H1 (cell line): ENCODE data around the gene GLIPR1. TPM values are rescaled to one million over a fixed set of nuclear protein-coding genes. Genes with fewer than 3 reads are reported as not detected.
A peak's percentile ranks its signal among the peaks of the same experiment; 100 is the strongest.

Experiments used
- CTCF ChIA-PET: fragments of 300-600 bp; sonication (Branson Sonifier 250); formaldehyde crosslinking; loops from one replicate; lab custom pipeline; 2021; ENCODE audit not compliant: partially characterized antibody; lab: Charles Lee
- POLR2A ChIA-PET: fragments of 300-600 bp; sonication (Branson Sonifier 250); formaldehyde crosslinking; loops from one replicate; lab custom pipeline; 2021; ENCODE audit warnings: inconsistent platforms; ENCODE audit not compliant: partially characterized antibody; lab: Charles Lee
- DNase-seq, 2 experiments: peaks; one replicate each; pipeline versions ENCODE4 v3.0.0 to v3.0.0-alpha.2; 2010 to 2022; ENCODE audit warnings: low spot score in 2 of 2, low read depth in 1 of 2, mixed read lengths in 1 of 2
- FAIRE-seq: peaks from 2 replicates; lab custom pipeline; 2011; peaks lifted over from hg19 to GRCh38; lab: Jason Lieb, UNC
- H2AFZ ChIP-seq: 2 replicates; pipeline ENCODE4 v1.8.1; 2012; ENCODE audit warnings: low read length, inconsistent platforms
- H2AK5ac ChIP-seq: 2 replicates; pipeline ENCODE4 v1.6.1; 2013; ENCODE audit warnings: low read depth, low read length
- H2BK120ac ChIP-seq: replicated peaks from 2 replicates; pipeline ENCODE3; 2013; ENCODE audit warnings: low read depth, low read length, inconsistent platforms
- H2BK12ac ChIP-seq: 2 replicates; pipeline ENCODE4 v1.6.1; 2013; ENCODE audit warnings: low read depth, low read length
- H2BK15ac ChIP-seq: 2 replicates; pipeline ENCODE4 v1.6.1; 2013; ENCODE audit warnings: low read length
- H2BK20ac ChIP-seq: 2 replicates; pipeline ENCODE4 v1.6.1; 2013; ENCODE audit warnings: low read length
- H2BK5ac ChIP-seq: 2 replicates; pipeline ENCODE4 v1.6.1; 2013; ENCODE audit warnings: low read depth, low read length
- H3K14ac ChIP-seq: 2 replicates; pipeline ENCODE4 v1.6.1; 2013; ENCODE audit warnings: inconsistent platforms; ENCODE audit not compliant: insufficient read length
- H3K18ac ChIP-seq: 2 replicates; pipeline ENCODE4 v1.6.1; 2013; ENCODE audit warnings: low read length; ENCODE audit errors: extremely low read depth
- H3K23ac ChIP-seq: 2 replicates; pipeline ENCODE4 v1.6.1; 2013; ENCODE audit warnings: inconsistent platforms; ENCODE audit not compliant: insufficient read length
- H3K23me2 ChIP-seq: 2 replicates; pipeline ENCODE4 v1.6.1; 2013; ENCODE audit warnings: low read depth, low read length
- H3K27ac ChIP-seq: 2 replicates; pipeline ENCODE4 v1.6.1; 2011; ENCODE audit warnings: low read depth, low read length, inconsistent platforms
- H3K27me3 ChIP-seq, 4 experiments: replicated peaks in 1 of 4; 1 replicate in 1 of 4; 2 replicates in 3 of 4; pipeline versions ENCODE4 v1.6.1 to v1.8.1; 2011 to 2013; ENCODE audit warnings: low read length in 3 of 4, mild to moderate bottlenecking in 3 of 4, inconsistent platforms in 2 of 4, mixed read lengths in 2 of 4, moderate library complexity in 1 of 4; ENCODE audit not compliant: control insufficient read depth in 3 of 4, insufficient read depth in 3 of 4; ENCODE audit errors: extremely low read depth in 1 of 4
- H3K36me3 ChIP-seq, 4 experiments: 2 replicates each; pipeline versions ENCODE4 v1.6.1 to v1.8.1; 2011 to 2013; ENCODE audit warnings: mild to moderate bottlenecking in 4 of 4, low read length in 3 of 4, moderate library complexity in 2 of 4, control low read depth in 1 of 4, inconsistent platforms in 1 of 4; ENCODE audit not compliant: insufficient read depth in 4 of 4, control insufficient read depth in 2 of 4
- H3K4ac ChIP-seq: replicated peaks from 2 replicates; pipeline ENCODE3; 2013; ENCODE audit warnings: low read length, low read depth, mixed read lengths, inconsistent platforms; ENCODE audit not compliant: insufficient read length
- H3K4me1 ChIP-seq, 4 experiments: replicated peaks in 1 of 4; 1 replicate in 1 of 4; 2 replicates in 3 of 4; pipeline versions ENCODE4 v1.6.1 to v1.8.1; 2011 to 2013; ENCODE audit warnings: low read length in 3 of 4, inconsistent platforms in 2 of 4, mixed read lengths in 1 of 4; ENCODE audit not compliant: insufficient read depth in 4 of 4, control insufficient read depth in 3 of 4
- H3K4me2 ChIP-seq, 2 experiments: 2 replicates each; pipeline versions ENCODE4 v1.6.1 to v1.8.1; 2011 to 2013; ENCODE audit warnings: low read depth in 2 of 2, low read length in 2 of 2, control low read depth in 1 of 2, inconsistent platforms in 1 of 2, mild to moderate bottlenecking in 1 of 2; ENCODE audit not compliant: insufficient read depth in 1 of 2
- H3K4me3 ChIP-seq, 4 experiments: fragments of 200-600, 300-600 bp in 1 of 4; sonication (generic), shearing (Covaris generic), sonication (Bioruptor Twin) in 1 of 4; 2 replicates each; pipeline versions ENCODE4 v1.5.1 to v1.8.1; 2011 to 2016; ENCODE audit warnings: low read length in 4 of 4, low read depth in 3 of 4, control low read depth in 2 of 4, inconsistent platforms in 2 of 4, mild to moderate bottlenecking in 2 of 4, mixed read lengths in 1 of 4, moderate library complexity in 1 of 4; ENCODE audit not compliant: insufficient read depth in 2 of 4; ENCODE audit errors: extremely low read depth in 1 of 4
- H3K56ac ChIP-seq: replicated peaks from 2 replicates; pipeline ENCODE3; 2013; ENCODE audit warnings: low read depth, mild to moderate bottlenecking, mixed read lengths, low read length, inconsistent platforms; ENCODE audit not compliant: insufficient read length
- H3K79me1 ChIP-seq: 2 replicates; pipeline ENCODE4 v1.6.1; 2013; ENCODE audit warnings: low read depth, low read length, control low read depth
- H3K79me2 ChIP-seq, 2 experiments: 2 replicates each; pipeline versions ENCODE4 v1.6.1 to v1.8.1; 2012 to 2013; ENCODE audit warnings: low read length in 2 of 2, mild to moderate bottlenecking in 2 of 2, inconsistent platforms in 1 of 2; ENCODE audit not compliant: insufficient read depth in 2 of 2, control insufficient read depth in 1 of 2
- H3K9ac ChIP-seq, 4 experiments: replicated peaks in 1 of 4; 1 replicate in 1 of 4; 2 replicates in 3 of 4; pipeline versions ENCODE4 v1.6.1 to v1.8.1; 2011 to 2013; ENCODE audit warnings: low read depth in 3 of 4, low read length in 3 of 4, control low read depth in 2 of 4, mild to moderate bottlenecking in 2 of 4, moderate library complexity in 2 of 4, inconsistent platforms in 1 of 4; ENCODE audit errors: extremely low read depth in 1 of 4
- H3K9me3 ChIP-seq, 2 experiments: 2 replicates each; pipeline versions ENCODE4 v1.6.1 to v1.8.1; 2012 to 2013; ENCODE audit warnings: mild to moderate bottlenecking in 2 of 2, moderate library complexity in 2 of 2, control low read depth in 1 of 2, inconsistent platforms in 1 of 2, low read depth in 1 of 2, low read length in 1 of 2, mixed read lengths in 1 of 2; ENCODE audit not compliant: insufficient read depth in 2 of 2
- H4K20me1 ChIP-seq, 2 experiments: replicated peaks in 1 of 2; 2 replicates each; pipeline versions ENCODE3 to v1.8.1; 2011 to 2013; ENCODE audit warnings: inconsistent platforms in 2 of 2, low read length in 2 of 2, mild to moderate bottlenecking in 1 of 2; ENCODE audit not compliant: insufficient read depth in 2 of 2, control insufficient read depth in 1 of 2
- H4K5ac ChIP-seq: 2 replicates; pipeline ENCODE4 v1.6.1; 2013; ENCODE audit warnings: low read length, low read depth, mixed read lengths, inconsistent platforms; ENCODE audit not compliant: insufficient read length
- H4K8ac ChIP-seq: 2 replicates; pipeline ENCODE4 v1.8.0; 2013; ENCODE audit warnings: mild to moderate bottlenecking, moderate library complexity, low read length, inconsistent platforms; ENCODE audit not compliant: insufficient read depth; ENCODE audit errors: extremely low read depth
- H4K91ac ChIP-seq: replicated peaks from 2 replicates; pipeline ENCODE3; 2013; ENCODE audit warnings: low read length, mixed read lengths, inconsistent platforms; ENCODE audit not compliant: insufficient read length
- MAFK ChIP-seq: IDR thresholded peaks from 2 replicates; pipeline ENCODE4 v1.6.1; 2012; ENCODE audit warnings: low read depth, mild to moderate bottlenecking, improper control_type of control experiment, low read length
- NANOG ChIP-seq: IDR thresholded peaks from 2 replicates; pipeline ENCODE4 v1.6.1; 2011; ENCODE audit warnings: low read length, low read depth, mild to moderate bottlenecking, inconsistent platforms; ENCODE audit not compliant: insufficient read depth, poor library complexity, severe bottlenecking
- SIN3A ChIP-seq, 2 experiments: IDR thresholded peaks in 1 of 2; conservative IDR thresholded peaks in 1 of 2; 2 replicates each; pipeline ENCODE4 v1.6.1; 2011 to 2012; ENCODE audit warnings: low read length in 2 of 2, improper control_type of control experiment in 1 of 2, low read depth in 1 of 2, mild to moderate bottlenecking in 1 of 2
- whole genome bisulfite sequencing, 2 experiments: shearing (Covaris generic) in 1 of 2; methylation state at CpG; one replicate each; pipeline versions ENCODE4 v1.1.6 to v1.1.7; 2013 to 2015; ENCODE audit warnings: low lambda C conversion rate in 2 of 2, mixed read lengths in 2 of 2, inconsistent platforms in 1 of 2, low coverage in 1 of 2, missing lambda C conversion rate in 1 of 2; ENCODE audit not compliant: insufficient replicate concordance in 2 of 2, insufficient coverage in 1 of 2, insufficient read length in 1 of 2; ENCODE audit errors: extremely low coverage in 1 of 2, missing lambda C conversion rate in 1 of 2; 5-methylcytosine and 5-hydroxymethylcytosine counted together
- polyA plus RNA-seq, 7 experiments: library from polyadenylated mRNA; depleted of rRNA in 3 of 7; stranded (reverse) in 5 of 7; unstranded in 2 of 7; fragments of >200 nt in 5 of 7; fragments of 200-250 nt in 2 of 7; gene quantifications; 1 replicate in 5 of 7; 2 replicates in 1 of 7; 4 replicates in 1 of 7; pipeline versions ENCODE4 v1.2.1 to v1.2.3, GENCODE V29; 2011 to 2013; ENCODE audit warnings: missing spikeins in 2 of 7, mixed read lengths in 2 of 7
- total RNA-seq: library from RNA; stranded (reverse); fragmentation: NEBNext Ultra II Directional; extraction: Animal tissue kit (Norgen Biotek cat#: 25700); gene quantifications from 2 replicates; pipeline ENCODE4 v1.2.1, GENCODE V29; 2021

The GLIPR1 gene
- total and polyA plus RNA-seq, 2 of the 8 experiments (the other 6 are each of a cell fraction or from before 2014, with no cell fraction given) = 0.23 to 1.5 TPM

- H3K79me2 ChIP-seq = no peaks in the 10 kb centered on the region
- peak overlapping the region; percentile 59 for H4K91ac ChIP-seq
- no peaks in the 10 kb centered on the region for H3K9me3 ChIP-seq
- H3K23ac ChIP-seq = no peak overlapping the region
- no peak overlapping the region for H2BK20ac ChIP-seq
- no peak overlapping the region for H2BK5ac ChIP-seq
- H3K4me3 ChIP-seq = no peak overlapping the region
- ChIA-PET CTCF (no interaction called here), POLR2A (no interaction called here)
- 91% methylated on average over 2 of the region's 2 CpGs; no CpG with 5 or more reads in 1 of the 2 experiments for whole genome bisulfite sequencing, 2 experiments
- no peak for DNase-seq
- no peak overlapping the region for H3K18ac ChIP-seq
- H3K23me2 ChIP-seq = no peaks in the 10 kb centered on the region
- H3K4ac ChIP-seq = no peak overlapping the region
- no peak overlapping the region for H4K8ac ChIP-seq
- peaks cover 0 to 11% (median 3%) of the 10 kb centered on the region in 4 experiments; a peak in 2 of 7 replicates for H3K4me1 ChIP-seq
- H2AFZ ChIP-seq = no peak overlapping the region; the same call in 1 of the 2 replicates
- H3K56ac ChIP-seq = no peak overlapping the region
- H3K4me2 ChIP-seq = no peak overlapping the region
- H4K5ac ChIP-seq = no peak overlapping the region
- H2AK5ac ChIP-seq = no peak overlapping the region
- no peaks in the 10 kb centered on the region for H3K79me1 ChIP-seq
- no peak overlapping the region for H3K14ac ChIP-seq
- no peaks in the 10 kb centered on the region for H4K20me1 ChIP-seq
- TF ChIP-seq MAFK = no peak
- TF ChIP-seq SIN3A (conservative IDR thresholded peaks at IDR 0.05 in 1 of 2, IDR thresholded peaks at IDR 0.05 in 1 of 2; ENCODE audit: low read depth in 1 of 2, low read length in 2 of 2) = no peak
- TF ChIP-seq NANOG = no peak
- no peak for FAIRE-seq
- H2BK12ac ChIP-seq = no peak overlapping the region
- no peaks in the 10 kb centered on the region for H3K27me3 ChIP-seq
- no peak overlapping the region for H3K9ac ChIP-seq
- no peak overlapping the region for H2BK120ac ChIP-seq
- H2BK15ac ChIP-seq = no peak overlapping the region
- H3K27ac ChIP-seq = no peak overlapping the region
- no peaks in the 10 kb centered on the region for H3K36me3 ChIP-seq
Observed at GRCh38 chr12:75549989-75550388, 69.4 kb downstream of the GLIPR1 start.
